B cell (primary cell): ENCODE results near the gene STRADB. TPM values are rescaled to one million over a fixed set of nuclear protein-coding genes. Genes with fewer than 3 reads are reported as not detected.

Experiments
- ATAC-seq: fragments of 200-7000 bp; cut with Tn5 transposase; one replicate; pipeline ENCODE4 v1.10.0; 2021; ENCODE audit warnings: low read depth, mild to moderate bottlenecking, moderate number of reproducible peaks, moderate library complexity
- CTCF ChIA-PET: fragments of 350-600 bp; sonication (Branson Sonifier 250); formaldehyde crosslinking; loops from one replicate; lab custom pipeline; 2021; ENCODE audit warnings: antibody characterized with exemption, inconsistent platforms; lab: Charles Lee
- POLR2A ChIA-PET: fragments of 350-600 bp; sonication (Branson Sonifier 250); formaldehyde crosslinking; loops from one replicate; lab custom pipeline; 2021; ENCODE audit warnings: antibody characterized with exemption; lab: Charles Lee
- DNase-seq: peaks from one replicate; pipeline ENCODE4 v3.0.0; 2013
- H2AFZ ChIP-seq: 2 replicates; pipeline ENCODE4 v1.6.1; 2012; ENCODE audit warnings: mild to moderate bottlenecking, low read depth, low read length; ENCODE audit not compliant: insufficient read depth, poor library complexity, severe bottlenecking
- H3K27ac ChIP-seq, 2 donors: 1 replicate in 1 of 2; 2 replicates in 1 of 2; pipeline ENCODE4 v1.5.1; 2012 to 2013; ENCODE audit warnings: low read length in 2 of 2, mild to moderate bottlenecking in 2 of 2, moderate library complexity in 1 of 2
- H3K27me3 ChIP-seq, 4 experiments: fragments of 200-600 bp in 1 of 4; sonication (generic) in 1 of 4; replicated peaks in 1 of 4; 1 replicate in 2 of 4; 2 replicates in 2 of 4; pipeline versions ENCODE4 v1.6.1 to v1.7.0; 2013 to 2016; ENCODE audit warnings: low read length in 3 of 4, mild to moderate bottlenecking in 2 of 4, mixed read lengths in 1 of 4, moderate library complexity in 1 of 4; ENCODE audit not compliant: insufficient read depth in 4 of 4, control insufficient read depth in 3 of 4; ENCODE audit errors: control extremely low read depth in 1 of 4
- H3K36me3 ChIP-seq, 2 experiments: replicated peaks in 1 of 2; 1 replicate in 1 of 2; 2 replicates in 1 of 2; pipeline versions ENCODE4 v1.6.1 to v1.7.1; 2013; ENCODE audit warnings: low read length in 1 of 2; ENCODE audit not compliant: insufficient read depth in 2 of 2, control insufficient read depth in 1 of 2; ENCODE audit errors: control extremely low read depth in 1 of 2, extremely low read depth in 1 of 2
- H3K4me1 ChIP-seq, 2 donors: fragments of 200-600 bp in 1 of 2; sonication (generic) in 1 of 2; 1 replicate in 1 of 2; 2 replicates in 1 of 2; pipeline versions ENCODE4 v1.5.1 to v1.6.1; 2013 to 2017; ENCODE audit warnings: low read length in 2 of 2; ENCODE audit not compliant: control insufficient read depth in 2 of 2, insufficient read depth in 2 of 2
- H3K4me2 ChIP-seq: replicated peaks from 2 replicates; pipeline ENCODE3; 2012; ENCODE audit warnings: mild to moderate bottlenecking, low read depth, low read length; ENCODE audit not compliant: poor library complexity, severe bottlenecking
- H3K4me3 ChIP-seq, 5 experiments: fragments of 200-600 bp in 1 of 5; sonication (generic) in 1 of 5; 1 replicate in 3 of 5; 2 replicates in 2 of 5; pipeline versions ENCODE4 v1.5.1 to v1.7.0; 2011 to 2016; ENCODE audit warnings: low read length in 4 of 5, mild to moderate bottlenecking in 4 of 5, low read depth in 2 of 5, control low read depth in 1 of 5, moderate library complexity in 1 of 5; ENCODE audit not compliant: insufficient read depth in 1 of 5; ENCODE audit errors: control extremely low read depth in 1 of 5, extremely low read depth in 1 of 5
- H3K79me2 ChIP-seq: fragments of 200-600 bp; sonication (generic); one replicate; pipeline ENCODE4 v1.6.0; 2016; ENCODE audit warnings: low read length; ENCODE audit not compliant: control insufficient read depth, insufficient read depth
- H3K9ac ChIP-seq: fragments of 200-600 bp; sonication (generic); 2 replicates; pipeline ENCODE4 v1.6.1; 2017; ENCODE audit warnings: mild to moderate bottlenecking, low read length, moderate library complexity
- H3K9me3 ChIP-seq, 3 donors: one replicate each; pipeline versions ENCODE4 v1.6.1 to v1.7.1; 2013; ENCODE audit warnings: low read length in 2 of 3; ENCODE audit not compliant: control insufficient read depth in 2 of 3, insufficient read depth in 1 of 3; ENCODE audit errors: control extremely low read depth in 1 of 3
- H4K20me1 ChIP-seq: 2 replicates; pipeline ENCODE4 v1.6.0; 2012; ENCODE audit warnings: mild to moderate bottlenecking, low read length; ENCODE audit not compliant: insufficient read depth, control insufficient read depth, poor library complexity, severe bottlenecking
- H3K27ac Mint-ChIP-seq: one replicate; pipeline ENCODE4 v1.8.0; 2021; ENCODE audit warnings: mixed read lengths
- H3K27me3 Mint-ChIP-seq: one replicate; pipeline ENCODE4 v1.8.0; 2021; ENCODE audit warnings: mixed read lengths
- H3K4me1 Mint-ChIP-seq: one replicate; pipeline ENCODE4 v1.8.0; 2021; ENCODE audit warnings: mixed read lengths
- H3K4me3 Mint-ChIP-seq: one replicate; pipeline ENCODE4 v1.8.0; 2021; ENCODE audit warnings: mixed read lengths
- H3K9me3 Mint-ChIP-seq: one replicate; pipeline ENCODE4 v1.8.0; 2022; ENCODE audit warnings: mixed read lengths; ENCODE audit not compliant: insufficient read depth
- CTCF ChIP-seq: fragments of 200-600 bp; IDR thresholded peaks from one replicate; pipeline ENCODE4 v1.8.0; 2022; ENCODE audit warnings: antibody characterized with exemption, mild to moderate bottlenecking
- EZH2 ChIP-seq: IDR thresholded peaks from 2 replicates; pipeline ENCODE4 v1.6.1; 2012; ENCODE audit warnings: borderline replicate concordance, low read depth, mild to moderate bottlenecking, moderate library complexity, low read length; ENCODE audit not compliant: insufficient read depth, poor library complexity, severe bottlenecking
- WGBS: methylation state at CpG from one replicate; pipeline ENCODE4 v1.1.5; 2013; ENCODE audit warnings: missing lambda C conversion rate; ENCODE audit not compliant: insufficient coverage; 5-methylcytosine and 5-hydroxymethylcytosine counted together
- intact Hi-C: fragments of 100-400 bp; cut with micrococcal nuclease; formaldehyde crosslinking; loops from one replicate; pipeline ENCODE4 v1.10.0; 2022
- polyA plus RNA-seq: library from polyadenylated mRNA; depleted of rRNA; stranded (reverse); fragments of >200 nt; gene quantifications from 2 replicates; pipeline ENCODE4 v1.2.3, GENCODE V29; 2012
- total RNA-seq, 2 donors: library from RNA; stranded (reverse); fragments of 120-200 nt in 1 of 2; gene quantifications; 1 replicate in 1 of 2; 2 replicates in 1 of 2; pipeline versions ENCODE4 v1.2.3 to v1.2.4, GENCODE V29; 2013 to 2022

The STRADB gene
- total and polyA plus RNA-seq, 2 donors (not counting 1 experiment from before 2014, with no cell fraction given), result 17.2 to 17.5 TPM

GRCh38 chr2:201517094-201517493 is 65.6 kb downstream of the STRADB start:
- CTCF ChIA-PET, result no interaction called here
- TF ChIP-seq CTCF (no peak), EZH2 (no peak)

GRCh38 chr2:201520201-201520600 is 68.7 kb downstream of the STRADB start:
- no peak overlapping the region for H3K4me2 ChIP-seq
- no CpG with 5 or more reads among the region's 2 CpGs for WGBS
- intact Hi-C loops, result no loop called here
- DNase-seq (no peak), ATAC-seq (no peak)
- H3K27me3 ChIP-seq, result no peaks in the 10 kb centered on the region
- H3K36me3 ChIP-seq, result no peaks in the 10 kb centered on the region
- Mint-ChIP-seq H3K27ac (no peak overlapping the region), H3K9me3 (peaks cover 11% of the 10 kb centered on the region), H3K4me3 (no peak overlapping the region), H3K4me1 (no peaks in the 10 kb centered on the region), H3K27me3 (peaks cover 29% of the 10 kb centered on the region)
- ChIA-PET CTCF (no interaction called here), POLR2A (no interaction called here)
- no peaks in the 10 kb centered on the region for H3K4me1 ChIP-seq
- TF ChIP-seq EZH2 (no peak), CTCF (no peak)
- no peak overlapping the region for H3K27ac ChIP-seq
- H3K4me3 ChIP-seq, result no peak overlapping the region
- H2AFZ ChIP-seq, result no peak overlapping the region
- peaks cover 3 to 14% (median 9%) of the 10 kb centered on the region in 3 donors for H3K9me3 ChIP-seq
- no peaks in the 10 kb centered on the region for H3K79me2 ChIP-seq
- no peak overlapping the region for H3K9ac ChIP-seq
- H4K20me1 ChIP-seq, result no peaks in the 10 kb centered on the region

More at GRCh38 chr2:201517094-201517493, 65.6 kb downstream of the STRADB start:
- ATAC-seq (no peak), DNase-seq (no peak)
- no peaks in the 10 kb centered on the region for H3K4me1 Mint-ChIP-seq
- Histone ChIP-seq H3K27me3 (no peaks in the 10 kb centered on the region), H3K36me3 (no peaks in the 10 kb centered on the region), H3K4me3 (no peak overlapping the region), H3K9me3 (peaks cover 3 to 6% (median 4%) of the 10 kb centered on the region in 3 donors), H4K20me1 (no peaks in the 10 kb centered on the region), H2AFZ (no peak overlapping the region), H3K4me2 (no peak overlapping the region), H3K27ac (no peak overlapping the region), H3K4me1 (no peaks in the 10 kb centered on the region), H3K9ac (no peak overlapping the region), H3K79me2 (no peaks in the 10 kb centered on the region)
- no peak overlapping the region for H3K4me3 Mint-ChIP-seq
- intact Hi-C loops, result no loop called here
- POLR2A ChIA-PET, result no interaction called here
- no peak overlapping the region for H3K27ac Mint-ChIP-seq
- H3K9me3 Mint-ChIP-seq, result peaks cover 6% of the 10 kb centered on the region
- WGBS, result 74% methylated on average over 4 of the region's 4 CpGs
- H3K27me3 Mint-ChIP-seq, result peaks cover 16% of the 10 kb centered on the region
